GM19463 (cell line): Measurements from ENCODE around the gene SYT7.
"Not testable (repeated sequence)": the region's sequence is repeated elsewhere in the genome, so short reads cannot be mapped to it uniquely, and the experiment has no call there.

Source experiments
- ATAC-seq: cut with Tn5 transposase; IDR thresholded peaks from one replicate; pipeline ENCODE4 v1.9.1; 2021; ENCODE audit warnings: mild to moderate bottlenecking, moderate library complexity; ENCODE audit not compliant: unreplicated experiment

Gene SYT7

GRCh38 chr11:61581030-61581928, at the start of gene SYT7:
SYT7 (minus strand) TSS chr11:61581076; CDS start chr11:61580820, 256 bp downstream.
- peak; percentile 87 for ATAC-seq

GRCh38 chr11:61630089-61630488, 49.2 kb upstream of the SYT7 start:
- ATAC-seq = no peak

- no peak for ATAC-seq
Measured at GRCh38 chr11:61629082-61629833, 48.4 kb upstream of the SYT7 start.

GRCh38 chr11:61628662-61628970, 47.7 kb upstream of the SYT7 start:
- ATAC-seq = no peak

GRCh38 chr11:61627850-61628661, 47.2 kb upstream of the SYT7 start:
- ATAC-seq = no peak

- no peak for ATAC-seq
Measured at GRCh38 chr11:61626580-61627380, 45.9 kb upstream of the SYT7 start.

GRCh38 chr11:61625525-61625924, 44.6 kb upstream of the SYT7 start:
- no peak for ATAC-seq

GRCh38 chr11:61621917-61622585, 41.2 kb upstream of the SYT7 start:
- no peak for ATAC-seq

GRCh38 chr11:61619471-61620226, 38.8 kb upstream of the SYT7 start:
- no peak for ATAC-seq

GRCh38 chr11:61618978-61619377, 38.1 kb upstream of the SYT7 start:
- no peak for ATAC-seq

GRCh38 chr11:61617515-61617914, 36.6 kb upstream of the SYT7 start:
- no peak for ATAC-seq

- ATAC-seq = no peak
Measured at GRCh38 chr11:61616434-61616833, 35.6 kb upstream of the SYT7 start.

GRCh38 chr11:61614782-61615181, 33.9 kb upstream of the SYT7 start:
- ATAC-seq = not testable (repeated sequence)

- no peak for ATAC-seq
Measured at GRCh38 chr11:61613870-61614269, 33.0 kb upstream of the SYT7 start.

- ATAC-seq = no peak
Measured at GRCh38 chr11:61613051-61613450, 32.2 kb upstream of the SYT7 start.

GRCh38 chr11:61611309-61611708, 30.4 kb upstream of the SYT7 start:
- no peak for ATAC-seq

- no peak for ATAC-seq
Measured at GRCh38 chr11:61610905-61611304, 30.0 kb upstream of the SYT7 start.

GRCh38 chr11:61609980-61610366, 29.1 kb upstream of the SYT7 start:
- no peak for ATAC-seq
